ENCODE measurements around the gene TBC1D5. TPM values are rescaled to one million over a fixed set of nuclear protein-coding genes. Genes with fewer than 3 reads are reported as not detected.
"Not testable (repeated sequence)": the region's sequence is repeated elsewhere in the genome, so short reads cannot be mapped to it uniquely, and the experiment has no call there.

Gene TBC1D5
- total RNA-seq, 2 donors from 2014 or later: 68.8 to 77.7 TPM

- Histone ChIP-seq H3K9me3 (ENCODE audit: control insufficient read depth, low read length) (peaks cover 15% of the 10 kb centered on the region), H3K4me1 (ENCODE audit: control insufficient read depth, insufficient read depth, low read length) (no peaks in the 10 kb centered on the region), H3K27me3 (ENCODE audit: control insufficient read depth, insufficient read depth, low read length, poor library complexity, severe bottlenecking) (no peaks in the 10 kb centered on the region), H3K27ac (ENCODE audit: low read depth, low read length) (no peak overlapping the region), H3K4me3 (ENCODE audit: low read length) (no peak overlapping the region), H3K9ac (ENCODE audit: extremely low read depth, low read length, poor library complexity, severe bottlenecking) (no peak overlapping the region), H3K36me3 (ENCODE audit: control insufficient read depth, insufficient read depth, low read length) (peaks cover 5% of the 10 kb centered on the region)
- TF ChIP-seq CTCF (conservative IDR thresholded peaks at IDR 0.05): no peak
- no peak for DNase-seq
- H3K4me1 Mint-ChIP-seq: no peaks in the 10 kb centered on the region
- H3K36me3 Mint-ChIP-seq (ENCODE audit: low read depth): peaks cover 36% of the 10 kb centered on the region
- no peak overlapping the region for H3K4me3 Mint-ChIP-seq
- peaks cover 15% of the 10 kb centered on the region for H3K9me3 Mint-ChIP-seq
- H3K27me3 Mint-ChIP-seq (ENCODE audit: insufficient read depth): no peaks in the 10 kb centered on the region
- 93 to 98% methylated on average over 3 to 6 of the region's 6 CpGs for WGBS, 2 experiments (ENCODE audit: insufficient coverage in 1 of 2, insufficient read length in 1 of 2)
- H3K27ac Mint-ChIP-seq: no peak overlapping the region
Measured at GRCh38 chr3:17396036-17396435, 346.4 kb downstream of the TBC1D5 start.

- DNase-seq: no peak
- peaks cover 15% of the 10 kb centered on the region for H3K9me3 Mint-ChIP-seq
- H3K27ac Mint-ChIP-seq: no peak overlapping the region
- no peak overlapping the region for H3K4me3 ChIP-seq (ENCODE audit: low read length)
- H3K27me3 Mint-ChIP-seq (ENCODE audit: insufficient read depth): no peaks in the 10 kb centered on the region
- 93 to 95% methylated on average over 5 of the region's 5 CpGs for WGBS, 2 experiments (ENCODE audit: insufficient coverage in 1 of 2, insufficient read length in 1 of 2)
- no peaks in the 10 kb centered on the region for H3K27me3 ChIP-seq (ENCODE audit: control insufficient read depth, insufficient read depth, low read length, poor library complexity, severe bottlenecking)
- H3K36me3 ChIP-seq (ENCODE audit: control insufficient read depth, insufficient read depth, low read length): peaks cover 8% of the 10 kb centered on the region
- H3K36me3 Mint-ChIP-seq (ENCODE audit: low read depth): peaks cover 36% of the 10 kb centered on the region
- peaks cover 15% of the 10 kb centered on the region for H3K9me3 ChIP-seq (ENCODE audit: control insufficient read depth, low read length)
- H3K27ac ChIP-seq (ENCODE audit: low read depth, low read length): no peak overlapping the region
- no peak overlapping the region for H3K4me3 Mint-ChIP-seq
- no peaks in the 10 kb centered on the region for H3K4me1 ChIP-seq (ENCODE audit: control insufficient read depth, insufficient read depth, low read length)
- H3K9ac ChIP-seq (ENCODE audit: extremely low read depth, low read length, poor library complexity, severe bottlenecking): no peak overlapping the region
- no peaks in the 10 kb centered on the region for H3K4me1 Mint-ChIP-seq
- no peak for TF ChIP-seq CTCF (conservative IDR thresholded peaks at IDR 0.05)
Measured at GRCh38 chr3:17394541-17395155, 347.8 kb downstream of the TBC1D5 start.

- peaks cover 42% of the 10 kb centered on the region for H3K36me3 Mint-ChIP-seq (ENCODE audit: low read depth)
- not testable (repeated sequence) for H3K4me3 Mint-ChIP-seq; DNase-seq; H3K9ac ChIP-seq (ENCODE audit: extremely low read depth, low read length, poor library complexity, severe bottlenecking); H3K27ac Mint-ChIP-seq; H3K4me1 ChIP-seq (ENCODE audit: control insufficient read depth, insufficient read depth, low read length); H3K27ac ChIP-seq (ENCODE audit: low read depth, low read length); H3K27me3 Mint-ChIP-seq (ENCODE audit: insufficient read depth); H3K4me3 ChIP-seq (ENCODE audit: low read length); H3K27me3 ChIP-seq (ENCODE audit: control insufficient read depth, insufficient read depth, low read length, poor library complexity, severe bottlenecking); H3K4me1 Mint-ChIP-seq; H3K36me3 ChIP-seq (ENCODE audit: control insufficient read depth, insufficient read depth, low read length)
- 100% methylated on average over 3 of the region's 5 CpGs; no CpG with 5 or more reads in 1 of the 2 experiments for WGBS, 2 experiments (ENCODE audit: insufficient coverage in 1 of 2, insufficient read length in 1 of 2)
- peaks cover 15% of the 10 kb centered on the region for H3K9me3 ChIP-seq (ENCODE audit: control insufficient read depth, low read length)
- peaks cover 15% of the 10 kb centered on the region for H3K9me3 Mint-ChIP-seq
Measured at GRCh38 chr3:17392516-17392915, 349.9 kb downstream of the TBC1D5 start.

GRCh38 chr3:17390785-17391184 lies 351.6 kb downstream of the TBC1D5 start:
- Mint-ChIP-seq H3K27ac (no peak overlapping the region), H3K4me3 (no peak overlapping the region), H3K9me3 (peaks cover 15% of the 10 kb centered on the region), H3K27me3 (ENCODE audit: insufficient read depth) (no peaks in the 10 kb centered on the region), H3K36me3 (ENCODE audit: low read depth) (peaks cover 46% of the 10 kb centered on the region), H3K4me1 (peaks cover under 1% of the 10 kb centered on the region)
- no peak for TF ChIP-seq CTCF (conservative IDR thresholded peaks at IDR 0.05)
- Histone ChIP-seq H3K9ac (ENCODE audit: extremely low read depth, low read length, poor library complexity, severe bottlenecking) (no peak overlapping the region), H3K4me1 (ENCODE audit: control insufficient read depth, insufficient read depth, low read length) (no peaks in the 10 kb centered on the region), H3K4me3 (ENCODE audit: low read length) (no peak overlapping the region), H3K36me3 (ENCODE audit: control insufficient read depth, insufficient read depth, low read length) (peaks cover 8% of the 10 kb centered on the region), H3K27me3 (ENCODE audit: control insufficient read depth, insufficient read depth, low read length, poor library complexity, severe bottlenecking) (no peaks in the 10 kb centered on the region), H3K27ac (ENCODE audit: low read depth, low read length) (no peak overlapping the region), H3K9me3 (ENCODE audit: control insufficient read depth, low read length) (peaks cover 15% of the 10 kb centered on the region)
- 94 to 100% methylated on average over 2 to 3 of the region's 3 CpGs for WGBS, 2 experiments (ENCODE audit: insufficient coverage in 1 of 2, insufficient read length in 1 of 2)
- no peak for DNase-seq
